Renal cortical epithelial cell (primary cell): ENCODE data around the gene ITFG1. TPM values are rescaled to one million over a fixed set of nuclear protein-coding genes. Genes with fewer than 3 reads are reported as not detected.
"Not testable (repeated sequence)": the region's sequence is repeated elsewhere in the genome, so short reads cannot be mapped to it uniquely, and the experiment has no call there.

Experiments
- DNase-seq: peaks from one replicate; pipeline ENCODE4 v3.0.0-alpha.2; 2011; ENCODE audit warnings: low read depth
- total RNA-seq: library from RNA; depleted of rRNA; stranded (reverse); fragments of >200 nt; gene quantifications from 2 replicates; pipeline ENCODE4 v1.2.3, GENCODE V29; 2014

ITFG1 gene
- total RNA-seq, 1 donor from 2014 or later, result 145 TPM

DNA sequence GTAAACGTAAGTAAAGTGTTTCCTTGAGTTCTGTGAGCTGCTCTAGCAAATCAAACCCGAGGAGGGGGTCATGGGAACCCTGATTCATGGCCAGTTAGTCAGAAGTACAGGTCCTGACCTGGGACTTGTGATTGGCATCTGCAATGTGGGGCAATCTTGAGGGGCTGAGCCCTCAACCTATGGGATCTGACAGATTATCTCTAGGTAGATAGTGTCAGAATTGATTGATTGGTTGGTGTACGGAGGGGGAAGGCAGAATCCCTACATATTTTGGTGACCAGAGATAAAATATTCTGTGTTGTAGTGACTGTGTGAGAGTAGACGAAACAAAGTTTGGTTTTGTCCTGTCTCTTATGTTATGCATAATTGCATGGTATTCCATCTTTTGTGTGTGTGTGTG is 216.7 kb downstream of the ITFG1 start:
- DNase-seq, result no peak

DNA sequence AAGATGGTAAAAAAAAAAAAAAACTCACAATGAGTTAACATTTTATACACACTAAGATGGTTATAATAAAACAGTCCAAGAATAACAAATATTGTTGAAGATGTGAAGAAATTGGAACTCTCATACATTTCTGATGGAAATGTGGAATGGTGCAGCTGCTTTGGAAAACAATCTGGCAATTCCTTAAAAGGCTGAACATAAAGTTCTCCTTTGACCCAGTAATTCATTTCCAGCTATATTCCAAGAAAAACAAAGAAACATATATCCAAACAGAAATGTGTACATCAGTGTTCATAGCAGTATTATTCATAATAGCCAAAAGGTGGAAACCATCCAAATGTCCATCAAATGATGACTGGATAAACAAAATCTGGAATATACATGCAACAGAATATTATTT is 219.8 kb downstream of the ITFG1 start:
- no peak for DNase-seq

DNA sequence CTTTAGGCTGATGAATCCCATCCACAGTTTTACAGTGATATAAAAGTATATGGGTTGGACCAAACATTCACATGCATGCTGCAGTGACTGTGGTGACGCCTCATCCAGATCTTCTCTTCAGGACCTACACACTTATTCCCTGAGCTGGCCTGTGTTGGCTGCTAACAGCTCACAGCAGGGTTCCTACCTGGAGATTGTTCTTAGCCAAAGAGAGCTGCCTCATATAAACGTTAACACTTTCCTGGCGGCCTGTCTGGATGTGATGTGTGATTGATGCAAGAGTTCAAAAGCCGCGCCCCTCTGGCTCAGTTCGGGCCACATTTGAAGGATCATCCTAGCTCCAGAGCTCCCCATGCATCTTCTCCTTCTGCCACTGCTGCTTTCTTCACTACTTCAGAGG is 224.1 kb downstream of the ITFG1 start:
- no peak for DNase-seq

DNA sequence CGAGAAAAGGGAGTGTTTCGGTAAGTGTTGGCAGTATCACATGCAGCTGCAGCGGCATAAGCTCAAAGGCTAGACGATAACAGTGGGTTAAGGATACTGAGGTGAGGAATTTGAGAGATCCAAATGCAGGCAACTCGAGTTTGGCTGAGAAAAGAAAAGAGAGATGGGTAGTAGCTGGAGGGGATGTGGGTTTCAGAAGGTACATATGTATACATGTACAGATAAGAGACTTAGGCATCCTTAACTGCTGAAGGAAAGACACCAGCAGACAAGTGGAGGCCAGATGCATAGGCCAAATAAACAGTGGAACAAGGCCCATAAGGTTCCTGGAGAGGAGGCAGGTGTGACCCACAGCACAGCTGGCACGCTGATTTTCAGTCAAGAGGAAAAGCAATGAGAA is 230.6 kb downstream of the ITFG1 start:
- DNase-seq, result no peak

DNA sequence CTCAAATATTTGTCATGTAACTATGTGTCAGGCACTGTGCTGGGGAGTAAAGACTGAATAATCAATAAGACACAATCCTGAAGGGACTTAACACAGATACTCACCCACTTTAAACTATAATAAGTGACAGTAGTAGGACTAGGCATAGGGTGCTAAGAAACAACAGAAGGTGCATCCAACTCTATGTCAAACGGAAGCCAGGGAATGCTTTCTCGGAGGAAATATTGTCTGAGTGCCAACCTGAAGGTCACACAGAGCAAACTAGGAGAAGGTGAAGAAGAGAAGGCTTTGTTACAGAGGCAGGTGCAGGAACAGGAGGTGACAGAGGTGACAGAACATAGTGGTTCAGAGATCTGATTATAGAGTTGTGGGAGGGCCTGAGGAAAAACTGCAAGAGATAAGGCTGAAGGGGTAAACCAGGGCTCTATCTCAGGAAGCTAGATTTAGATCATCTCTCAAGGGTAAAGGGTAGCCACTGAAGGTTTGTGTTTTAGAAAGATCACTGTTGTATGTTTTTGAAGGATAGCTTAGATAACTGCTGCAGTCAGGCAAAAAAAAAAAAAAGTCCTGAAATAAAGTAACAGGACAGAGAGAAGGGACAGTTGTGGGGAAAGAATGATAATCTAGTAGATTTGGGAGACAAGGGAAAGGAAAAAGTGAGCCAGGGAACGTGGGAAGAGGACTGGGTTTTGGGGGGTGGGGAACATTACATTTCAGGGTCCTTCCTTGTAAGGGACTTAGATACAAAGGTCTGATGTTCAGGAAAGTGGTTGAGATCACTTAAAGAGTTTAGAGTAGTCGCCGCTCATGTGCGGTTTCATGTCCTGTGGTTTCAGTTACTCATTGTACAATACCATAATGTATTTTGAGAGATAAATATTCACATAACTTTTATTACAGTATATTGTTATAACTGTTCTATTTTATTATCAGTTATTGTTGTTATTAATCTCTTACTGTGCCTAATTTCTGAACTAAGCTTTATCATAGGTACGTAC is 231.5 kb downstream of the ITFG1 start:
- DNase-seq, result no peak

DNA sequence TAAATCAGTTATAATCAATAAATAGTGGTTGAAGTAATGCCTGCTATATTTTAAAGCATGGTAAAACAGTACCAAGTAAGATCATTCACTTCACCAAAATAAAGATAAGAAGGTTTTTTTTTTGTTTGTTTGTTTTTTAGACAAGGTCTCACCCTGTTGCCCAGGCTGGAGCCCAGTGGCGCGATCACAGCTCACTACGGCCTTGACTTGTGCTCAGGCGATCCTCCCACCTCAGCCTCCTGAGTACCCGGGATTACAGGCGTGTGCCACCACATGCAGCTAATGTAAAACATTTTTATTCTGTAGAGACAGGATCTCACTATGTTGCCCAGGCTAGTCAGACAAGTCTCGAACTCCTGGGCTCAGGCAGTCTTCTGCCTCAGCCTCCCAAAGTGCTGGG is 232.6 kb downstream of the ITFG1 start:
- DNase-seq, result no peak

DNA sequence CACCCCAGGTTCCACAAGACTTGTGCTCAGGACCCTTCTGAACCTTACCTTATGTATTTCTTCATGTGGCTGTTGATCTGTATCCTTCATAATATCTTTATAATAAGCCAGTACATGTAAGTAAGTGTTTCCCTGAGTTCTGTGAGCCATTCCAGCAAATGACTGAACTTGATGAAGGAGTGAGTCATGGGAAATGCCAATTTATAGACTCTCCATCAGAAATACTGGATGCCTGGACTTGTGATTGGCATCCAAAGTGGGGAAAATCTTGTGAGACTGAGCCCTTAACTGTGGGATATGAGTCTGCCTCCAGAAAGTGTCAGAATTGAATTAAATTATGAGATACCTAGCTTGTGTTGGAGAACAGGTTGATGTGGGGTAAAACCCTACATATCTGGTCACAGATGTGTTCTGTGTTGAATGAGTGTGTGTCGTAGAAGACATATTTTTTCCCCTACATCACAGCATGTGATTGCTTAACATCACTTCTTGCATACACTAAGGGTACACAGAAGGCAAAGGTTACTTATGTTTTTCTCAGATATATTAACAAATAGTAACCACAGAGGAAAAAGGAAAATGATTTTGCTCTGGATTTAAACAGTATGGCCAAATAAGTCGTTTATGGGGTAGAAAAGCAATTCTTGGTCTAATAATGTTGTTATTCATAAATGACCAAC is 247.0 kb downstream of the ITFG1 start:
- peak; percentile 11 for DNase-seq

DNA sequence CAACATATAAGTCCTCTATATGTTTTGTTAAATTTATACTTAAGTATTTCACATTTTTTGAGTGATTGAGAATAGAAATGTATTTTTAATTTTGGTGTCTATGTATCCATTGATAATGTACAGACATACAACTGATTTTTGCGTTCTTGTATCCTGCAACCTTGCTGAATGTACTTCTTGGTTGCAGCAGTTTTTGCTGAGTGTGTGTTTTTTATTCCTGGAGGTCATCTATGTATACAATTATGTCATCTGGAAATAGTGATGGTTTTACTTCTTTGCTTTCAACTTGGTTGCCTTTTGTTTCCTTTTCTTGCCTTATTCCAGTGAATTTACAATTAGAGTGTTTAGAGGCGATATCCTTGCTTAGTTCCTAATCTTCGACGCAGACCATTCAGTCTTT is 249.6 kb downstream of the ITFG1 start:
- DNase-seq, result no peak

DNA sequence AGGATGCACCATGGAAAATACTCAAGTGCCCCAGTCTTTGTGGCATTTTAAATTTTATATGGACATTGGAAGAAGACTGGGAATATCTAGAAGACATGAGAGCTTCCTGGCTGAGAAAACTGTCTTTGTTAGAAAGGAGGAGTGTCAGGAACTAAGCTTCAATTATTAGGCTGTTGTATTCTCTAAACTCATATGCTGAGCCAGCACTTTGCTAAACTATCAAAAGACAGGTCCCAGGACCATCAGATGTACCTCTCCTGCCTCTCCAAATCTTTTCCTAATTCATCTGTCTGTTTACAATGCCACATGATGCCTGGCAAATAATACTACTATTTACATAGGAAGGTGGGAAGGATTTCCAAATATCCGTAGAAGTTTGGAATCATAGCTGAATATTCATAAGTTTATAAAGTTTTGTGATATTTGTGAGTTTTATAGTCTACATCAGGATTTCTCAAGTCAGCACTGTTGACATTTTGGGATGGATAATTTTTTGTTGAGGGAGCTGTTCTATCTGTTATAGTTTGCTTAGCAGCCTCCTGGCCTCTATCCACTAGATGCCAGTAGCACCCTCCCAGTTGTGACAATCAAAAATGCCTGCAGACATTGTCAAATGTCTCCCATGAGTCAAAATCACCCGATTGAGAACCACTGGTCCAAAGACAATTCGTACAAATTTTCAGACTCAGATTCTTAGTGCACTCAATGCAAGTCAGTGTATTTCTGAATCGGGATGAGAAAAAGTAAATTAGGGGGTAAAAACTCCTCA is 255.9 kb downstream of the ITFG1 start:
- DNase-seq, result no peak

DNA sequence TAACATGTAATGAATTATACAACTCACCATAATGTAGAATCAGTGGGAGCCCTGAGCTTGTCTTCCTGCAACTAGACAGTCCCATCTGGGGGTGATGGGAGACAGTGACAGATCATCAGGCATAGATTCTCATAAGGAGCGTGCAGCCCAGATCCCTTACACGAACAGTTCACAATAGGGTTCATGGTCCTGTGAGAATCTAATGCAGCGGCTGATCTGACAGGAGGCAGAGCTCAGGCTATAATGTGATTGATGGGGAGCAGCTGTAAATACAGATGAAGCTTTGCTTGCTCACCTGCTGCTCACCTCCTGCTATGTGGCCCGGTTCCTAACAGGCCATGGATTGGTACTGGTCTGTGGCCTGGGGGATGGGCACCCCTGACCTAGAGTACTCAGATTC is 257.4 kb downstream of the ITFG1 start:
- not testable (repeated sequence) for DNase-seq

DNA sequence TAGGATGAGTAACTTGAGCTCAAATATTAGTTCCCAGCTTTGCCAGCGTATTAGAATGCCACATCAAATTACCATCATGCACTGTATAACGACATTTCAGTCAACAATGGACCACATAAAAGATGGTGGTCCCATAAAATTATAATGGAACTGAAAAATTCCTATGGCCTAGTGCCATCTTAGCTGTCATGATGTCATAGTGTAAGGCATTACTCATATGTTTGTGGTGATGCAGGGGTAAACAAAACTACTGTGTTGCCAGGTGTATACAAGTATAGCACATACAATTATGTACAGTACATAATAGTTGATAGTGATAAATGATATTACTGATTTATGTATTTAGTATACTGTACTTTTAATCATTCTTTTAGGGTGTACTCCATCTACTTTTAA is 262.7 kb downstream of the ITFG1 start:
- DNase-seq, result no peak

DNA sequence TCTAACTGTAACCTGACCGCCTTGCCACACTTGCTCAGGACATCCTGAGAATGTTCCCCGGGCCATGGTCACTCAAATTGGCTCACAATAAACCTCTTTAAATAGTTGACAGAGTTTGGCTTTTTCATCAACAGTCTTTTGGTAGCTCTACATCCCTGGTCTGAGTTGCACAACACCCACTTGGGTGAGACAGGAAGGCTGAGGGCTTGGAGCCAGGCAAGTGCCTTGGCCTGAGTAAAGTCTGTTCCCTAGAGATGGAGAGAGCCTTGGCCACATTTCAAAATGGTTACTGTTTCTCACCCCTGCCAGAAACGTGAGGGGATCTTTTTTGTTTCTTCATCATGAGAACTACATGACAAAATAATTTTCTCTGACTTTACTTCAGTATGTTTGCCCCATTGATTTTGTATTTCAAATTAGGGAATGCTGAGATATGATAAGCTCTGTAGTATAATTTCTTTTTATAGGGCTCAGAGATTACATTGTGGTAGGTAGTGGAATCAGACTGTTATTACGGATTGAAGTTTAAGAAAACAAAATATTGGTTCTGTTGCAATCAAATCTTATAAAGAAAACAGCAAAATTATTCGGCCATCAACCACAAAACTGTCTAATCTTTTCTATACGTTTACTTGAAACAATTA is 263.2 kb downstream of the ITFG1 start:
- DNase-seq, result no peak

DNA sequence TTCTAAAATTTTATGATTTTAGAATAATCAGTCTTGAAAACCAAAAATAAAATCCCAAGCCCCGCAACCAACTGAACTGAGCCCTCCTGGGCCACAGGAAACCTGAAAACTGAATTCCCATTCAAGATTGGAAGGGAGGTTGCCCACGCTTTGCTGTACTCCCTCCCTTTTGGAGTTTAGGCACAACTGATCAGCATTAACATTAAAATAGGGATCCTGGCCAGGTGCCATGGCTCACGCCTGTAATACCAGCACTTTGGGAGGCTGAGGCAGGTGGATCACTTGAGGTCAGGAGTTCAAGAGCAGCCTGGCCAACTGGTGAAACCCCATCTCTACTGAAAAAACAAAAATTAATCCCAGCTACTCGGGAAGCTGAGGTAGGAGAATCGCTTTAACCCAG is 264.4 kb downstream of the ITFG1 start:
- no peak for DNase-seq

DNA sequence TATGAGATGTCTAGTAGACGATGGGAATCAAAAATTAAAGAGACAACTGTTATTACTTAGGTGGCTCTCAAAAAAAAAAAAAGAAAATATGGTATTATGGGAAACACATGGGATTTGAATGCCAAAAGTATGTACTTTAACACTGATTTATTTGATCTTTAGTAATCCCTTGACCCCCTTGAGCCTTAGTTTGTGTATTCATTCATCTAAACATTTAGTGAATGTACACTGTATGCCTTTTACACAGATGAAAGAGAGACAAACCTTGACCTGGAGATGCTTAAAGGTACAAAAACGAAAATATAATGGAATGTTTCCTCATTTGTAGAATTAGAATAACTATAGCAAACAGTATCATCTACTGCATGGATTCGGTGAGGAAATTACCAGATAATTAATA is 278.5 kb downstream of the ITFG1 start:
- DNase-seq, result no peak

DNA sequence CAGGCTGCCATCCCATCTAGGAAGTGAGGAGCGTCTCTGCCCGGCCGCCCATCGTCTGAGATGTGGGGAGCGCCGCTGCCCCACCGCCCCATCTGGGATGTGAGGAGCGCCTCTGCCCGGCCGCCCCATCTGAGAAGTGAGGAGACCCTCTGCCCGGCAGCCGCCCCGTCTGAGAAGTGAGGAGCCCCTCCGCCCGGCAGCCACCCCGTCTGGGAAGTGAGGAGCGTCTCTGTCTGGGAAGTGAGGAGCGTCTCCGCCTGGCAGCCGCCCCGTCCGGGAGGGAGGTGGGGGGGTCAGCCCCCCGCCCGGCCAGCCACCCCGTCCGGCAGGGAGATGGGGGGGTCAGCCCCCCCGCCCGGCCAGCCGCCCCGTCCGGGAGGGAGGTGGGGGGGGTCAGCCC is 279.8 kb downstream of the ITFG1 start:
- DNase-seq, result not testable (repeated sequence)

DNA sequence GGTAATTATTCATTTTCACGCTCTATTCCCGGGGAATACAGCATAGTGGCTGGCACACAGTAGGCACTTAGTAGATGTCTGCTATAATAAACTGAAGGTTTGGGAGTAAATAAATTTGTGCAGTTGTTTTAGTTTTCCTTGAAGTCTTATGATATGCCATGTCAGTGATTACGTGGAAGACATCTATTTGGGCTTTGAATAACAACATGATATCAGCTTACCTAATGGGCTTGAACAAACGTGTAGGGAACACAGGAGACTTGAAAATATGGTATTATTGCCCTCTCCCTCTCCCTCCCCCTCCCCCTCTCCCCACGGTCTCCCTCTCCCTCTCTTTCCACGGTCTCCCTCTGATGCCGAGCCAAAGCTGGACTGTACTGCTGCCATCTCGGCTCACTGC is 280.8 kb downstream of the ITFG1 start:
- DNase-seq, result no peak

DNA sequence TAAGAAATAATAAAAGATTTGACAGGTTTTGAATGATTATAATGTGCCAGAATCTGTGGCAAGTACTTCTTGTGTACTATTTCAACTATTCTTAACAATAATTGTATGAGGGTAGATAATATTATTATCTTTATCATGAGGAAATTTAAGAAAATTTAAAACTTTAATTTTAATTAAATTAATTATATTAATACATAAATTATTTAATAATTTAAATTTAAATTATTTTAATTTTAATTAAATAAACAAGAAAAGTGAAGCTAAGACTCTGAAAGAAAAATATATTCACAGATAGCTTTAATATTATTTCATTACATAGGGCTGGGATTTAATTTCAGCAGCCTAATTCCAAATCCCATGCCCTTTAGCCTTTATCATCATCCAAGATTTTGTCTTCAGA is 285.7 kb downstream of the ITFG1 start:
- DNase-seq, result no peak

DNA sequence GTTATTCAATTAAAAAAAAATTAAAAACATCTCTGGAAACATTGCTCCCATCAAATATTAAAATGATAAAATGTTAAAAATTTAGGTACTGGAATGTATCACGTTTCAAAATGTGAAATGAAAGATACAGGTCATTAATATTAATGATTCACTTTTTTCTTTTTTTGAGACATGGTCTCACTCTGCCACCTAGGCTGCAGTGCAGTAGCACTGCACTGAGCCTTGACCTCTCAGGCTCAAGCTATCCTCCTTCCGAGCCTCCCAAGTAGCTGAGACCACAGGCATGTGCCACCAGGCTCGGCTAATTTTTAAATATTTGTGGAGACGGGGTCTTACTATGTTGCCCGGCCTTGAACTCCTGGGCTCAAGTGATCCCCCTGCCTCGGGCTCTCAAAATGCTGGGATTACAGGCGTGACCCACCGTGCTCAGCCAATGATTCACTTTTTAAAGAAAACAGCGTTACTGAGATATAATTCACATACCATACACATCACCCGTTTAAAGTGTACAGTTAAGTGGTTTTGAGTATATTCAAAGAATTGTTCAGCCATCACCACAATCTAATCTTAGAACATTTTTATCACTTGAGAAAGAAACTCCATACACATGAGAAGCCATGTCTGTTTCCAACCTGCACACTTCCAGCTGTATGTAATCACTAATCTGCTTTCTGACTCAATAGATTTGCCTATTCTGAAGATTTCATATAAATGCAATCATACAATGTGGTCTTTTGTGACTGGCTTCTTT is 298.0 kb downstream of the ITFG1 start:
- DNase-seq, result no peak

DNA sequence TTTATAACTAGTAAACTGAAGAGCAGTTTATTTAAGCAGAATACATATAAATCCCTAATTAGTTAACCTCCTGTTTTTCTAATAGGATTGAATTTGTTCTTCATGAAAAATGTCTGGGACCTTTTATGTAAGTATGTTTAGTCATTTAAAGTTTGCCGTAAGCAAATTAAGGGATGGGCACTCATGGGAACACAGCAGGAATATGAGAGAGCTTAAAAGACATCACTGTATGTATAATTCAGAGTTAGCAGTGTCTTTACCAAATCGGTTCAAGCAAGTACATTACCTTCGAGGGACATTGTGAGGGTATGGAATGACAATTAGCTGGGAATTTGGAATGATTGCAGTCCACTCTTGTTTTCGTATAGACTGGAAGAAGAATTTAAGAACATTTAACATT is 299.4 kb downstream of the ITFG1 start:
- no peak for DNase-seq

DNA sequence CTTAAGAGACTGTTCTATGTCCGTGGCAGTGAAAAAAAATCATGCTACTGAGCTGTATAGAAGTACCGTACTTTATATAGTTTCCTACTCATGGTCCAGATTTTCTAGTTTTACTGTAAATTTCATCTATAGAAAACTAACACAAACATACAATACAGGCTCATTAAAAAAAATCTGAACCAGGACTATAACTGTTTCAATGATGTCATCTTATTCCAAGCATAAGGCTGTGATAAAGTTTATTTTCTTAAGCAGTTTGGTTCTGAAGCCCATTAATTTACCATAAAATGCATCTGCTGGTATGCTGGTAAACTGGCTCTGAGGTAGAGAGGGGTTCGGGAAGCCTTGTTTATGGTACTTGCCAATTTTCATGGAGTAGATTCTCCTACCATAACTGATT is 300.4 kb downstream of the ITFG1 start:
- DNase-seq, result no peak

DNA sequence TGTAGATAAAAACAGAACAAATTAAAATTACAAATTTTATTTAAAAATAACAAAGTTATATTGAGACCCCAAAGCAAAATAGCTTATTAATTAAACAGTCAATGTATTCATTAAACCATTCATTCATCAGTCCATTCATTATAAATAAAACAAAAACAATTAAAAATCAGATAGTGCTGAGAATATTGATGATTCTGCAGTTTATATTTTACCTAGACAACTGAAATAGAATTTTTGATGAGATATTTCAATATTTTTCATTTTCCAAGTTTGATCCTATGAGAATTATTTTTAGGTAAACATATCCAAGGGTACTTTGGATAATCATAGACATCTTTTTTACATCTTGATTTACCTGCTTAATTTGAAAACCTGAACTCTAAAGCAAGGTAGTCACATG is 301.9 kb downstream of the ITFG1 start:
- no peak for DNase-seq
